T follicular helper cell (primary cell): ENCODE measurements around the gene SERPINA4.

ENCODE experiments used
- DNase-seq: peaks from one replicate; pipeline ENCODE4 v3.0.0-alpha.2; 2020; ENCODE audit warnings: low read depth

The SERPINA4 gene

DNA sequence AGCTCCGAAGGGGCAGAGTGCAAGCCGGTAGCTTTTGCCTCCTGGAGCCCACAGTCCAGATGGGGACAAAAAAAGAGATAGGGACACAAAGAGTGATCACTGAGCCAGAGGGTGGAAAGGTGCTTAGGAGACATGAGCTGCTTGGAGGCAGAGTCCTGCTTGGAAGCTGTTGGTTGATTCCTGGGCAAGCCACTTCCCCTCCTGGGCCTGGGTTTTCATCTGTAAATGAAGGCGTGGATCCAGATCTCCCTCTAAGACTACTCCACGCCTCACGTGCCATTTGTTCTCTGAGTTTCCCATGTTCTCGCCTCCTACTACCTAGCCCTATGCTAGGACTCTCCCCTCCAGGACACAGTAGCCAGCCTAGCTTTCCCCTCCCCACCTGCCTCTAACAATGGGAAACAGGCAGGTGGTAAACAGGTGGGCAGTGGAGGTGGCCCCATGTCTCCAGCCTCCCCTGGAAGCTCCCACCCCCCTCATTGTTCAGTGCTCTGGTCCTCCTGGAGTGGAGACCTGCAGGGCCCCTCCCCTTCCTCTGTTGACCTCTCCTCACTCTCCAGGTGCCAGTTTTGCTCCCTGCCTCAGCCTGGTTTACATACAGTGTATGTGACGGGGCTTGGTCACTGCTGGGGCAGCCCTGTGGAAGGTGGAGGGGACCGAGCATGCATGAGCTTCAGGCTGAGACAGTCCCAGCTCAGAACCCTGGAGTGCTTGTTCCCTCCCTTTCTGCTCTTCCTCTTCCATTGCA lies 54.8 kb downstream of the SERPINA4 start:
- no peak for DNase-seq

DNA sequence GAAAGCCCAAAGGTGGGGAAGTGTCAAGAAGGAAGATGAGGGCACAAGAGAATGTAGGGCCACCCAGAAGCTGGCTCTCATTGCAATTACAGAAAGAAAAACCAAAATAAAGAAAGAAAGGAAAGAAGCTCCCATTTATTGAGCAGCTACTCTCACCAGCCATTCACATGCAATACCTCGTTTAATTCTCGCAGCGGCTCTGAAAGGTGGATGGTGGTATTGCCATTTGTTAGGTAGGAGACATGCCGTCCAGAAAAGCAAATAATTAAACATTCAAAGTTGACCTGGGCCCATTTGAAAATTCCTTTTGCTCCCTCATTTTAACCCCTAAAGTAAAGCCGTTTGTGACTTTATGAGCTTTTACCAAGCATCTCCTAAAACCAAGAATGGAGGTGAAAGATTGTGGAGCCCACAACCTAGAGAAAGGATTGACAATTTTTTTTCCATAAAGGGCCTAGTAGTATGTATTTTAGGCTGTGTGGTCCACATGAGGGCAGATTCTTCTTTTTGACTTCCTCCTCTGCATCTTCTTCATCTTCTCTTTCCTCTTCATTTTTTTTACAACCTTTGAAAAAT lies 56.2 kb downstream of the SERPINA4 start:
- no peak for DNase-seq

DNA sequence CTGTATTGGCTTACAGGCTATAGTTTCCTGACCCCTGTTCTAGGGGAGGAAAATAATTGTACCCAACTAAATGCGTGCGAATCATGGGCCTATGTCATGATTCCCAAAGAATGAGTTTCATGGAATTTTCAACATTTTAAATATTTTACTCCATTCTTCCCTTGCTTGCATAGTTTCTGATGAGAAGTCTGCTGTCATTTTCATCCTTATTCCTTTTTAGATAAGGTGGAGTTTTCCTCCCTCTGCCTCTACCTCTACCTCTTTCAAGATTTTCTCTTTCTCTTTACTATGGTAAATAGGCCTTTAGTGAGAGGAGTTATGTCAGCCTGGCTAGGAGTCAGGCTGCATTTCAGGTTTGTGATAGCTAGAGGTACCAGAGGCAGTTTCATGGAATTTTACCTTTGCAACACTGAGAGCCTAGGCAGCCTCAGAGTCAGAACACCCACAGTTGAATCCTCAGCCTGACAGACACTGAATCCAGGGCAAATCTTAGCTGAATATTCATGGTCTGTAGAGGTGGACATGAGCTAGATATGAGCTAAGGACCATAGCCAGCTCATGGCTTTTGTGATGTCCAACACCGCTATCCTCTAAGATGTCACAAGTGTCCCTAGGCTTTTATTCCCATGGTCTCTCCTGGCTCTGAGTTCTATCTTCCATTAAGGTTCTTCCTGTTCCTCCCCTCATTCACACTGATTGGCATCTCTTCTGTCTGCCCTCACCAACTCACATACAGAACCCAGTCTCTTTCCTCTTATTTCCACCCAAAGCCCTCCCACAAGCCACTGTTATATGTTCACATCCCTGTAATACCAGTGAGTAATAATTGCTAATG lies 57.0 kb downstream of the SERPINA4 start:
- no peak for DNase-seq

DNA sequence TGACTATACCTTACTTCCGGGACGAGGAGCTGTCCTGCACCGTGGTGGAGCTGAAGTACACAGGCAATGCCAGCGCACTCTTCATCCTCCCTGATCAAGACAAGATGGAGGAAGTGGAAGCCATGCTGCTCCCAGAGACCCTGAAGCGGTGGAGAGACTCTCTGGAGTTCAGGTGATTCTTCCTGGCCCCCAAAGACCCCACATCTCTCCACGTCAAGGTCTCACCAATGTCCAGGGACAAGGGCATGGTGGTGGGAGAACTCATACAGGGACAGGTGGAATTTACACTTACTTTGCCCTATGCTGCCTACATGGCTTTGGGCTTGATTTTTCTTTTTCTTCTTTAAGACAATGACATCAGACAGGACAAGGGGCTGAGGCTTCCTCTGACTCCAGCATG lies 58.1 kb downstream of the SERPINA4 start:
- no peak for DNase-seq
